Progenitor cell of endocrine pancreas (in vitro differentiated cells): ENCODE data around the gene PNPLA3. TPM values are rescaled to one million over a fixed set of nuclear protein-coding genes. Genes with fewer than 3 reads are reported as not detected.

ENCODE experiments used
- DNase-seq: peaks from one replicate; pipeline ENCODE4 v3.0.0; 2021; ENCODE audit warnings: low spot score; ENCODE audit not compliant: unreplicated experiment
- H3K27ac Mint-ChIP-seq: 2 replicates; pipeline ENCODE4 v1.8.0; 2021; ENCODE audit warnings: mild to moderate bottlenecking, moderate library complexity, mixed read lengths
- H3K27me3 Mint-ChIP-seq: 2 replicates; pipeline ENCODE4 v1.8.0; 2021; ENCODE audit warnings: mixed read lengths
- H3K36me3 Mint-ChIP-seq: 2 replicates; pipeline ENCODE4 v1.8.0; 2022; ENCODE audit warnings: mixed read lengths; ENCODE audit not compliant: insufficient read depth
- H3K4me1 Mint-ChIP-seq: 2 replicates; pipeline ENCODE4 v1.8.0; 2021; ENCODE audit warnings: low read depth, mixed read lengths
- H3K4me3 Mint-ChIP-seq: 2 replicates; pipeline ENCODE4 v1.8.0; 2021; ENCODE audit warnings: low read depth, mild to moderate bottlenecking, moderate library complexity, mixed read lengths
- H3K9me3 Mint-ChIP-seq: 2 replicates; pipeline ENCODE4 v1.8.0; 2021; ENCODE audit warnings: low read depth, mixed read lengths
- total RNA-seq: library from RNA; stranded (reverse); gene quantifications from 2 replicates; pipeline ENCODE4 v1.2.1, GENCODE V29; 2021
- TF ChIP-seq, protein P1 (sequence below): fragments of 200-600 bp; sonication (generic); IDR thresholded peaks from one replicate; pipeline ENCODE4 v1.5.0; 2021; ENCODE audit warnings: antibody characterized with exemption, mild to moderate bottlenecking; ENCODE audit not compliant: unreplicated experiment

Gene PNPLA3
- total RNA-seq, 1 donor from 2014 or later = 11.4 TPM

DNA sequence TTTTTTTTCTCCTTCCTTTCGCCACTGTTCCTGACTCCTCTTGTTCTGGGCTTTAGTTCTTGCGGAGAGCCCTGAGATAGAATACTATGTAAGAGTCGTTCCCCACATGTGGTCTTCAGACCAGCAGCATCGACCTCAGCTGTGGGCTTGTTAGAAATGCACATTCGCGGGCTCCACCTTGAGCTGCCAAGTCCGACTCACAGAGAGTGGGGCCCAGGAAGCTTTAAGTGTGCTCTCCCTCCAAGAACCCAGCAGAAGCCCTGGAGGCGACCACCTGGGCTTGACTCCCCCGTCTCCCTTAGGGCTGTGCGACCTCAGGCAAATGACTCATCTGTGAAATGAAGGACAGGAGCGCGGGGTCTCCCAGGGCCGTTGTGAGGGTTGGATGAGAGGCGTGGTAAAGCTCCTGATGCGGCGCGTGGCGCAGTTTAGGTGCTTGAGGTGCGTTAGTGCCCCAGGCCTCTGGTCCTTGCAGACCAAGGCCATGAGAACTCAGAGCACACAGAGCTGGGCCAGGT lies 50.5 kb downstream of the PNPLA3 start:
- H3K4me1 Mint-ChIP-seq = peaks cover 5% of the 10 kb centered on the region
- peak overlapping the region; percentile 22 for H3K27ac Mint-ChIP-seq
- no peak for DNase-seq
- no peak overlapping the region for H3K4me3 Mint-ChIP-seq
- H3K9me3 Mint-ChIP-seq = no peaks in the 10 kb centered on the region
- no peaks in the 10 kb centered on the region for H3K27me3 Mint-ChIP-seq
- TF ChIP-seq, protein P1, sequence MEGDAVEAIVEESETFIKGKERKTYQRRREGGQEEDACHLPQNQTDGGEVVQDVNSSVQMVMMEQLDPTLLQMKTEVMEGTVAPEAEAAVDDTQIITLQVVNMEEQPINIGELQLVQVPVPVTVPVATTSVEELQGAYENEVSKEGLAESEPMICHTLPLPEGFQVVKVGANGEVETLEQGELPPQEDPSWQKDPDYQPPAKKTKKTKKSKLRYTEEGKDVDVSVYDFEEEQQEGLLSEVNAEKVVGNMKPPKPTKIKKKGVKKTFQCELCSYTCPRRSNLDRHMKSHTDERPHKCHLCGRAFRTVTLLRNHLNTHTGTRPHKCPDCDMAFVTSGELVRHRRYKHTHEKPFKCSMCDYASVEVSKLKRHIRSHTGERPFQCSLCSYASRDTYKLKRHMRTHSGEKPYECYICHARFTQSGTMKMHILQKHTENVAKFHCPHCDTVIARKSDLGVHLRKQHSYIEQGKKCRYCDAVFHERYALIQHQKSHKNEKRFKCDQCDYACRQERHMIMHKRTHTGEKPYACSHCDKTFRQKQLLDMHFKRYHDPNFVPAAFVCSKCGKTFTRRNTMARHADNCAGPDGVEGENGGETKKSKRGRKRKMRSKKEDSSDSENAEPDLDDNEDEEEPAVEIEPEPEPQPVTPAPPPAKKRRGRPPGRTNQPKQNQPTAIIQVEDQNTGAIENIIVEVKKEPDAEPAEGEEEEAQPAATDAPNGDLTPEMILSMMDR = no peak
- H3K36me3 Mint-ChIP-seq = peaks cover 16% of the 10 kb centered on the region

DNA sequence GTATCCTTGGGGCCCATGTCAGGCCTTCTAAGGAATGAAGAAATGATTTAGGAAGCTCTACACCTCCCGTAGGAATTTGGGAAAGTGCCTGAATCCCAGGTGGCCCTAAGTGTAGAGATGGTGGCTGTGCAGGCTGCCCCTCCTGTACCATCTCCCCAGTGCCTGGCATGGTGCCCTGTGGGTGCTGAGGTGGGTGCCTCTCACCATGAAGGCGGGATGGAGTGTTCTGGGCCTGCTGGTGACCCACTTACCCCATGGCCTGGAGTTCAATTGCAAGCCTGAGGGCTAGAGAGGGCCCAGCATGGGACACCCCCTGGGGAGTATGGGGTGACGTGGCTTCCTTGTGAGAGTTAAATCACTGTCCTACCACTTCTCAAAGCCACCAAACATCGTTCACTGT lies 51.4 kb downstream of the PNPLA3 start:
- H3K36me3 Mint-ChIP-seq = peaks cover 17% of the 10 kb centered on the region
- H3K4me3 Mint-ChIP-seq = no peak overlapping the region
- no peak overlapping the region for H3K27ac Mint-ChIP-seq
- H3K9me3 Mint-ChIP-seq = no peaks in the 10 kb centered on the region
- TF ChIP-seq, protein P1 = no peak
- no peak for DNase-seq
- H3K4me1 Mint-ChIP-seq = peaks cover 5% of the 10 kb centered on the region
- no peaks in the 10 kb centered on the region for H3K27me3 Mint-ChIP-seq

DNA sequence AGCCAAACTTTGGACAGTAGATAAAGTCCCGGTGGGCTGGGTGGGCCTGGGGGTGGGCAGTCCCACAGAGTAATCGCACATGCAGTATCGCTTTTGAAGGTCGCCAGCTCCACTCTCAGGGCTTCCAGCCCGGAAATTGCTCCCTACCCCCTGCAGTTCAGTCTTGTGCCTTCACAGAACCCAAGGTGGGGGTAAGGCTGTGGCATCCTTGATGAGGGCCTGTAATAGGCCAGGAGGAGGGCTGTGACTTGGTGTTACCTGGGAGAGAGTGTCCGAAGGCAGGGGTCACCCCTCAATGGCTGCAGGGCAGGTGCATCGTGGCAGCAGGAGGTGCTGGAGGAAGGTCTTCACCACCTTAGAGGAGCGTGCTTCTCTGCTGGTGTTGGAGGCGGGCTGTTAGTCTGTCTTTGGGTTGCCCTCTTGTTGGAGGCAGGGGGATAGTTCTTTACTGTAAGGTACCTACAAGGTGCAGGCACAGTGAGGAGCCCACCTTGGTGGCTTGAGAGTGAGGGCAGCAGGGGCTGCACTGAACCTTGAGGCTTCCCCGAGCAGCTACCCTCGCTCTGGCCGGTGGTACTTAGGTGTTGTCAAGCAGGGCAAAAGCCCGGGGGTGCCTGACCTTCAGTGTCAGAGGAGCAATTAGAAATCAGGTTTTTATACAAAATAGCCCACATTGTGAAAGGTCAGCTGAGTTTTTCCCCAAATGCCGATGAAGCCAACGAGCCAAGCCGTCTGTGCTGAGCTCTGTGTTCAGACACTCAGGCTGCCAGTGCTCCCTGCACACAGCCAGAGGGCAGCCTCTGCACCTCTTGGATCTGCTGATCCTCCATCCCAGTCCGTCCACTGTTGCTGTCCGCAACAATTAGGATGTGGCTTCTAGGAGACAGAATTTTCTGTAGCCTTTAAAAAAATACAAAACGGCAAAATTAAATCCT lies 53.5 kb downstream of the PNPLA3 start:
- DNase-seq = no peak
- Mint-ChIP-seq H3K4me3 (no peak overlapping the region), H3K27me3 (no peaks in the 10 kb centered on the region), H3K9me3 (no peaks in the 10 kb centered on the region), H3K4me1 (peaks cover 7% of the 10 kb centered on the region), H3K36me3 (peaks cover 22% of the 10 kb centered on the region), H3K27ac (no peak overlapping the region)
- TF ChIP-seq, protein P1 = no peak

DNA sequence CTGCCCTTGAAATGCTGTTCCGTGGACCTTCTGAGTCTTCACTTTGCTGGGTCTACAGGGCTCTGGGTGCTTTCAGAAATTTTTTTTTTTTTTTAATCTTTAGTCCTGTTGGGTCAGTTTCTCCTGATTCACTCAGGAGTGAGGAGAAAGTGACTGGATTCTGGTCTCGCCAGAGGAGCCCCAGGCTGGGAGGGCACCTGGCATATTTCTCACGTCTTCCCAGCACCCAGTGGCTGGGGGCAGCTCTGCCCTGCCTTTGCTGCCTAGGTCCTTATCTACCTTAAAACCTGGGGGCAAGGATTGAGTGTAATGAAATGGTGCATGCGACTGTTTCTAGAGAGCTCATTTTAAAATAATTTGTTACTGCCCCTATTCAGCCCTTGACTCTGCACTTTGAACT lies 55.0 kb downstream of the PNPLA3 start:
- peaks cover 7% of the 10 kb centered on the region for H3K4me1 Mint-ChIP-seq
- H3K4me3 Mint-ChIP-seq = no peak overlapping the region
- no peaks in the 10 kb centered on the region for H3K27me3 Mint-ChIP-seq
- DNase-seq = no peak
- H3K9me3 Mint-ChIP-seq = no peaks in the 10 kb centered on the region
- TF ChIP-seq, protein P1 = no peak
- H3K36me3 Mint-ChIP-seq = peaks cover 23% of the 10 kb centered on the region
- H3K27ac Mint-ChIP-seq = no peak overlapping the region

DNA sequence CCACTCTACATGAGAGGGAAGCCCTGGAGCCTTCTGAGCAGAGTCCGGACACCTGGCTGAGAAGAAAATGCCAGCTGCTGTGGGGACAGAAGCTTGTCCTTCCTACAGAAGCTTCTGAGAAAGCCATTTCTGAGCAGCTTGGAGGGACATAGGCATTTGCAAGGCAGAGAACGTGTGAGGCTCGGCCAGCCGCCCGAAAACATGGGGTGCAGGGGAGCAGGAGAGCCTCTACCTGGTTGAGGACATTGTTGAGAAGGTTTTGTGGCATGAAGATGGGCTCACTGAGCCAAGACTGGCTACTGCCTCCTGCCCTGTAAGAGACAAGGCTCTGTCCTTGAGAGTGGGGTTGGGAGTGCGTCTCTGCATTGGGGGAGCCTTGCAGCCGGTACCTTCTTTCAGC lies 57.0 kb downstream of the PNPLA3 start:
- DNase-seq = no peak
- H3K4me3 Mint-ChIP-seq = no peak overlapping the region
- no peaks in the 10 kb centered on the region for H3K9me3 Mint-ChIP-seq
- peaks cover 7% of the 10 kb centered on the region for H3K4me1 Mint-ChIP-seq
- TF ChIP-seq, protein P1 = no peak
- H3K27me3 Mint-ChIP-seq = no peaks in the 10 kb centered on the region
- H3K36me3 Mint-ChIP-seq = peaks cover 32% of the 10 kb centered on the region
- peak overlapping the region; percentile 45 for H3K27ac Mint-ChIP-seq
